ENCODE data around the gene SERPINE3. TPM values are rescaled to one million over a fixed set of nuclear protein-coding genes. Genes with fewer than 3 reads are reported as not detected.

Gene SERPINE3
- total RNA-seq, 1 experiment from 2014 or later, result not detected

DNA sequence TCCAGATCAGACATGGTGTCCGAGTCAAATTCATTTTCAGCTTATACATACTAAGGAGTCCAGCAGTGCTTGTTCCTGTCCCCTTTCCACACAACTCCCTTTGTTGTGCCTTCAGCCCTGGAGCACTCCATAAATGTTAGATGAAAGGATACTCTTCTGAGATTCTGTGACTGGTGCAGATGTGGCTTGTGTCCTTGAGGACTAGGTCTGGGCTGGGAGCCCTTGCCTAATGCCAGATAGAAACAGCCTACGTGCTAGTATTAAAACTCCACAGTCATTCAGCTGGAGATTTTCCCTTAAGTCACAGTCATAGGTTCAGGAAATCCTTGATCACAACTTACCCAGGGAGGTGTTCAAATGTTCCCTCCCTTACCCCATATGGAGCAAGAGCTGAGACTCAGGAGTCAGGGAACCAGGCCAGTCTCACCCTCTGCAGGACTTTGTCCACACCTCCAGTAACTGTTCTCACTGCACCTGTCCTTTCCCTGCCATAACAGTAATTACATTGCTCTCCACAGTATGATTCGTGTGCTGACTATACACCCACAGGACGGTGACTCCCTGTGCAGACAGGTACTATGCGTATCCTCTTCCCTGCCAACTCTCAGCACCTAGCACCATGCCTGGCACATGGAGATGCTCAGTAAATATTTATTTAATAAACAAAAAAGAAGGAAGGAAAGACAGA lies 15.5 kb upstream of the SERPINE3 start:
- Histone ChIP-seq H3K36me3 (no peaks in the 10 kb centered on the region), H3K9me3 (no peaks in the 10 kb centered on the region), H3K27me3 (no peaks in the 10 kb centered on the region), H3K4me3 (no peak overlapping the region)
- no peak for DNase-seq

DNA sequence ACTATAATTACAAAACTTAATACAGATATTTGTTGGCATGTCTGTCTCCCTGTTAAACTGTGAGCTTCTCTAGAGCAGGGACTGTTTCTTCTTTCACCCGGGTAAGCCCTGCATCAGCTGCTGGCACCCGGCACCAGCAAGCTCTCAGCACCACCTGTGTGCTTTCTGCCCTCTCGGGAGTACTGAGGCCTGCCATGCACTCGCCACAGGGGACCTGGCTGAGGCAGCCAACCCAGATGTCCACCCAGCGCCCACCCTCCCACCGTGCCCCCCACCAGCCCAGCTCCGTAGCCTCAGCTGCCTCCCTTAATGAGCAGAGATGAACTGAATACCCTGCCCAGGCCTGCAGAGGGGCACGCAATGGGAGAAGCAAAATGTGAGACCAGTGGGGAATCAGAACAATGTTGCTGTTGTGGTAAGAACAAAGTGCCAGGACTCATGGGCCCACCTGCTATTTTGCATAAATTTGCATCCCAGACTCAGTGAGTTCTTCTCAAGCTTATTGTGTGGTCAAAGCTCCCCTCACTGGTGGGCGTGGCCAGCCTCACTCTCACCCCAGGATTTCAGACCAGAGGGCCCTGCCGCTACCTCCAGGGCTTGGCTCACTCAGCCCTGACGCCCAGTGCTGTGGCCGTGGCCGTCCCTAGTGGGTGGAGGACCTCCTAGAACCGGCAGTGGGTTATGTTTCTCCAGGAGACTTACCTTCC lies 14.6 kb upstream of the SERPINE3 start:
- no peaks in the 10 kb centered on the region for H3K9me3 ChIP-seq
- H3K27me3 ChIP-seq, result no peaks in the 10 kb centered on the region
- H3K4me3 ChIP-seq, result no peak overlapping the region
- DNase-seq, result no peak
- no peaks in the 10 kb centered on the region for H3K36me3 ChIP-seq

DNA sequence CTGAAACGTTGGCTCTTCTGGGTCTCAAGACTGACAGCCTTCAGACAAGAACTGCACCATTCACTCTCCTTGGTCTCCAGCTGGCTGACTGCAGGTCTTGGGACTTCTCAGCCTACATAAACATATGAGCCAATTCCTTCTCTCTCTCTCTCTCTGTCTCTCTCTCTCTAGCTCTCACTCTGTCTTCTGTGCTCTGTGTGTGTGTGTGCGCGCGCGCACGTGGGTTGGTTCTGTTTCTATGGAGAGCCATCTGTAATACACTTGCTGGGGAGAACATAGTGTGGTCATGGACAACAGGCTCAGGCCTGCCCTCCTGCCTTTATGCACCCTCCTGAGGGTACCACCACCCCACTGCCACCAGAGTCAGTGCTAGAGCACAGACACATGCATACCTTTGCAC lies 13.7 kb upstream of the SERPINE3 start:
- no peaks in the 10 kb centered on the region for H3K36me3 ChIP-seq
- H3K4me3 ChIP-seq, result no peak overlapping the region
- H3K9me3 ChIP-seq, result no peaks in the 10 kb centered on the region
- no peaks in the 10 kb centered on the region for H3K27me3 ChIP-seq
- no peak for DNase-seq

DNA sequence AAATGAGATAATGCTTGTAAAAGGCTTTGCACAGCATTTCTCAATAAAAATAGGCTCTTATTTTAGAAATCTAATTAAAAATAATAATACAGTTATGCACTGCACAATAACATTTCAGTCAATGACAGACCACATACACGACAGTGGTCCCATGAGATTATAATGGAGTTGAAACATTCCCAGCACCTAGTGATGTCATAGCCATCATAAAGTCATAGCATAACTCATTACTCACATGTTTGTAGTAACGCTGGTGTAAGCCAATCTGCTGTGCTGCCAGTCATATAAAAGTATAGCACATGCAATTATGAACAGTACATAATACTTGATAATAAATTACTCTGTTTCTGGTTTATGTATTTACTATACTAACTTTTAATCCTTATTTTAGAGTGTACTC lies 12.7 kb upstream of the SERPINE3 start:
- Histone ChIP-seq H3K9me3 (no peaks in the 10 kb centered on the region), H3K27me3 (no peaks in the 10 kb centered on the region), H3K36me3 (no peaks in the 10 kb centered on the region), H3K4me3 (no peak overlapping the region)
- DNase-seq, result no peak

DNA sequence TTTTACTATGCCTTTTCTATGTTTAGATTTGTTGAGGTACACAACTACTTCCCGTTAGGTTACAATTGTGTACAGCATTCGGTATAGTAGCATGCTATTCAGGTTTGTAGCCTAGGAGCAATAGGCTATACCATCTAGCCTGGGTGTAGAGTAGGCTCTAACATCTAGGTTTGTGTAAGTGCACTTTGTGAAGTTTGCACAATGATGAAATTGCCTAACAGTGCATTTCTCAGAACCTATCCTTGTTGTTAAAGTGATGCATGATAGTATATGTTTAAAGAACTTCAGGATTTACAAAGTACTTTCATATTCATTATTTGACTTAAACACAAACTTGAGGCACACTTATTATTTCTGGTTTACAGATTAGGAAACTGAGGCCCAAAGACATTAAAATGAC lies 11.5 kb upstream of the SERPINE3 start:
- H3K9me3 ChIP-seq, result no peaks in the 10 kb centered on the region
- H3K4me3 ChIP-seq, result no peak overlapping the region
- no peaks in the 10 kb centered on the region for H3K36me3 ChIP-seq
- no peak for DNase-seq
- H3K27me3 ChIP-seq, result no peaks in the 10 kb centered on the region

DNA sequence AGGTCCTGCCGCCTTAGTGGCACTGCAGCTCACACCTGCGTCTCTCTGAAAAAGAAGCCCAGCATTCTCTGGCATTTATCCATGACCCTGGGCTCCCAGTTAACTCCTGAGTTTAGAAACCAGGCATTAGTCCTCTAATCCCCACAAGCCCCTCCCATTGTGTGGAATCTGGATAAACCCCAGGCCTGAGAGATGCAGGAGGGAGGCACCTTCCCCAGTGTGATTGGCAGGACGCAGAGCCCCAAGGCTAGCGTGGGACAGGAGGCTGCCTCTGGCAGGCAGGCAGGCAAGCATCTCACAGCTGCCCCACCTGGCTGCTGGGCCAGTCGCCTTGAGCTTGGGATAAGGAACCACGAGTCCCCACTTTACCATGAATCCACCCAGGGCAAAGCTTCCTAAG lies 11.0 kb upstream of the SERPINE3 start:
- H3K36me3 ChIP-seq, result no peaks in the 10 kb centered on the region
- no peaks in the 10 kb centered on the region for H3K27me3 ChIP-seq
- no peak overlapping the region for H3K4me3 ChIP-seq
- DNase-seq, result no peak
- no peaks in the 10 kb centered on the region for H3K9me3 ChIP-seq

DNA sequence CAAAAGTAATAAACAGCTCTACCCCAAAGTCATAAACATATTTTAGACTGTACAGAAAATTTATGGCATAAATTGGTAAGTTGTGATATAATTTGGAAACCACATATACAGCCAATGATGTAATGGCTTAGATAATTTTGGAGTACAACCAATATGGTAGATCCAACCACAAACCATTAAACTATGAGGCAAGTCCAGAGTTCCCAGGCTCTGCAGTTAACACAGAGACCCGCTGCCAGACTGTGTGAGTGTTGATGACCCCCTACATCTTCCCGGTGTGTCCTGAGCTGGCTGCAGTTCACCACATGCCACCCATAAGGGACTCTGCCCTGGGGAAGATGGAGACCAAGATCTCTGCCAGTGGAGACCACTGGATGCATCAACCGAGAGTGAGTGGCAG lies 9.9 kb upstream of the SERPINE3 start:
- H3K36me3 ChIP-seq, result no peaks in the 10 kb centered on the region
- no peaks in the 10 kb centered on the region for H3K27me3 ChIP-seq
- H3K9me3 ChIP-seq, result no peaks in the 10 kb centered on the region
- no peak overlapping the region for H3K4me3 ChIP-seq
- no peak for DNase-seq

DNA sequence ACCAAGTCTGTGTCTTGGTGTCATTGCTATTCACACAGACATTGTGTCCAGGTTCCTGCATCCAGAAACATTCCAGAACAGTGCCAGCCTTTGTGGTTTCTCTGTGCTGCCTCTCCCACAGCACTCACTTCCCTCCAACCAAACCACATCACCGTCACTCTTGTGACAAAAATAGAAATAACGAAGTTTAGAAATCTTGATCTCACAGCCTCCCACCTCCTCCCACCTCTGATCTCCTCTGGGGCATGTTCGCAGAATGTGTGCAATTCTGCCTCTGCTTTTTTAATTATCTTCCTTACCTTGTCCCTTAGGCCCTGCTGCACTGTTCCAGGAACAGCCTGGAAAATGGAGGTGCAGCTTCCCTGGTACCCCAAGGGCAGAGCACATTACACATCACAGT lies 8.7 kb upstream of the SERPINE3 start:
- no peak overlapping the region for H3K4me3 ChIP-seq
- no peak for DNase-seq
- no peaks in the 10 kb centered on the region for H3K27me3 ChIP-seq
- no peaks in the 10 kb centered on the region for H3K9me3 ChIP-seq
- H3K36me3 ChIP-seq, result no peaks in the 10 kb centered on the region

DNA sequence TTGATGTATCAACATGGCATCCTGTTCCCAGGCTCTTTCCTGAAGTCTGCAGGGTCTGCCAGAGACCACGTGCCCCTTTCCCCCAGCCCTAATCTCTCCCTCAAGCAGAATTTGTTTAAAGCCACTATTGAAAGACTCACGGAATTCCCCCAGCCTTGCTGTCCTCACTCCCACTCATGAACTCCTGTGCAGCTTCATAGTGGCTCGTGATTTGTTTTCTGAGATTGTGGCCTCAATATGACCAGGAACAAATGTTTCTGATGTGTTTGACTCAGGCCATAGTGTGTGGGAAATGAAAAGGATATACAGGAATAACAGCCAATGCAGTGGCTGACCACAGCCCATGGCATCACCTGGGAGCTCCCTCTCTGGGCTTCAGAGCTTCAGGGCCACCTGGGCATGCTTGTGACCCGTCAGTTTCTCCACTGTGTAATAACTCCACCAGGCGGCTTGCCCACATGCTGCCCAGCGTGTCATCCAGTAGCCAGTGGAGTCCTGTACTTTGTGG lies 8.1 kb upstream of the SERPINE3 start:
- no peaks in the 10 kb centered on the region for H3K36me3 ChIP-seq
- DNase-seq, result no peak
- no peak overlapping the region for H3K4me3 ChIP-seq
- H3K27me3 ChIP-seq, result no peaks in the 10 kb centered on the region
- H3K9me3 ChIP-seq, result no peaks in the 10 kb centered on the region

DNA sequence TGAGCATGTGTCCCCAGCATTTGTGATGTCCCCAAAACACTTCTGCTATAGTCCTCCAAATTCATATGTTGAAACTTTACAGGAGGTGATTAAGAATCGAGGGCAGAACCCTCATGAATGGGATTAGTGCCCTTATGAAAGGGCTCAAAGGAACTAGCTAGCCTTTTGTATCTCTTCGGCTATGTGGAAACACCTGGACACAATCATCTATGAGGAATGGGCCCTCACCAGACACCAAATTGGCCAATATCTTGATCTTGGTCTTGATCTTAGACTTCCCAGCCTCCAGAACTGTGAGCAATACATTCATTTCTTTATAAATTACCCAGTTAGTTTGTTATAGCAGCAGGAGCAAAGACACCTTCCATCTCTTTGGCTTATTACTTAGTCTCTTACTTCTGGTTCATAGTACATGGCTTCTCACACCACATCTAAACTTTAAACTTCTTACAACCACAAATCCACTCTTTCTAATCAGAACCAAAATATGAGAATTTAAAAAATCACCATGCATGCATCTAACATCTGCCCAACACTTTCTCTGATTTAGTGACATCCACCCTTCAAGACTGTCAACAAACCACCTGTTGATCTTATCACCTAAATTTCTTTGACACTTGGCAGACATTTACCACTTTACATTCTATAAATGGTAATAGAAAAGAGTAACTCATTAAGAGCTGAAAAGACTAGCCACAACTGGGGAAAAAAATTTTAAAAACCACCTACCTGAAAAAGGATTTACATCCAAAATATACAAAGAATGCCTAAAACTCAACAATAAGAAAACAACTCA lies 6.7 kb upstream of the SERPINE3 start:
- Histone ChIP-seq H3K36me3 (no peaks in the 10 kb centered on the region), H3K27me3 (no peaks in the 10 kb centered on the region), H3K4me3 (no peak overlapping the region), H3K9me3 (no peaks in the 10 kb centered on the region)
- DNase-seq, result no peak

DNA sequence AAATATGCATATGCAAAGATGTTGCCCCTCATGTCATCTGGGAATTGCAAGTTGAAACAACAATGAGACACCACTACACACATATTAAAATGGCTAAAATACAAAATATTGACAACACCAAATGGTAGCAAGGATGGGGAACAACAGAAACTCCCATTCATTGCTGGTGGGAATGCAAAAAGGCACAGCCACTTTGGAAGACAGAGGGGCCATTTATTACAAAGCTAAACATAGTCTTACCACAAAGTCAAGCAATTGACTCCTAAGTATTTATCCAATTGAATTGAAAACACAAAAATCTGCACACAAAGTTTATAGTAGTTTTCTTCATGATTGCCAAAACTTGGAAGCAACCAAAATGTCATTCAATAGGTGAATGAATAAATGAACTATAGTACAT lies 6.1 kb upstream of the SERPINE3 start:
- Histone ChIP-seq H3K36me3 (no peaks in the 10 kb centered on the region), H3K4me3 (no peak overlapping the region), H3K9me3 (no peaks in the 10 kb centered on the region), H3K27me3 (no peaks in the 10 kb centered on the region)
- no peak for DNase-seq

DNA sequence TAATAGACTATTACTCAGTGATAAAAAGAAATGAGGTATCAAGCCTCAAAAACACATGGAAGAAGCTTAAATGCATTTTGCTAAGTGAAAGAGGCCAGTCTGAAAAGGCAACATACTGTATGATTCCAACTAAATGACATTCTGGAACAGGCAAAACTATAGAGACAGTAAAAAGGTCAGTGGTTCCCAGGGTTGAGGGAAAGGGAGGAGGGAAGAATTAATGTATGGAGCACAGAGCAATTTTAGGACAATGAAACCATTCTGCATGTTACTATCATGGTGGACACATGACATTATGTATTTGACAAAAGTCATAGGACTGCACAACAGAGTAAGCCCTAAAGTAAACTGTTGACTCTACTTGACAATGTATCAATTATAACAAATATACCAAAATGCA lies 5.7 kb upstream of the SERPINE3 start:
- H3K4me3 ChIP-seq, result no peak overlapping the region
- no peak for DNase-seq
- H3K9me3 ChIP-seq, result no peaks in the 10 kb centered on the region
- no peaks in the 10 kb centered on the region for H3K36me3 ChIP-seq
- no peaks in the 10 kb centered on the region for H3K27me3 ChIP-seq

DNA sequence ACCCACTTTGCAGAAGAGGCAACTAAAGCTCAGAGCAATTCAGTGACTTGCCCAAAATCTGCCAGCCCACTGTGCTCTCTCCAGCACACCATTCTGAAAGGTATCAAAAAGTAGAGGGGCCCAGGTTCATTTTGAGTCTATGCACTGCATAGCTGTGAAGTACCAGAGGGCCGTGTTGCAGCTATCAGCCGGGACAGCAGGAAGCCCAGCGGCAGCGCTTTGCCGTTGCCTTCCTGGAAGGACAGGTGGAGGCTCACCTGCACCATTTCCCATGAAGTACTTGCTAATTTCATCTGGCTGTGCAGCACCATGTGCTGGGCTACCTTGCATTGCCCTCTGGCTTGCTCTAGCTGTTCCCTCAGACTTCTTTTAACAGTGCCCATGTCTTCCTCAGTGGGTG lies 2.7 kb upstream of the SERPINE3 start:
- H3K36me3 ChIP-seq, result no peaks in the 10 kb centered on the region
- no peaks in the 10 kb centered on the region for H3K9me3 ChIP-seq
- no peak overlapping the region for H3K4me3 ChIP-seq
- no peaks in the 10 kb centered on the region for H3K27me3 ChIP-seq
- DNase-seq, result no peak

DNA sequence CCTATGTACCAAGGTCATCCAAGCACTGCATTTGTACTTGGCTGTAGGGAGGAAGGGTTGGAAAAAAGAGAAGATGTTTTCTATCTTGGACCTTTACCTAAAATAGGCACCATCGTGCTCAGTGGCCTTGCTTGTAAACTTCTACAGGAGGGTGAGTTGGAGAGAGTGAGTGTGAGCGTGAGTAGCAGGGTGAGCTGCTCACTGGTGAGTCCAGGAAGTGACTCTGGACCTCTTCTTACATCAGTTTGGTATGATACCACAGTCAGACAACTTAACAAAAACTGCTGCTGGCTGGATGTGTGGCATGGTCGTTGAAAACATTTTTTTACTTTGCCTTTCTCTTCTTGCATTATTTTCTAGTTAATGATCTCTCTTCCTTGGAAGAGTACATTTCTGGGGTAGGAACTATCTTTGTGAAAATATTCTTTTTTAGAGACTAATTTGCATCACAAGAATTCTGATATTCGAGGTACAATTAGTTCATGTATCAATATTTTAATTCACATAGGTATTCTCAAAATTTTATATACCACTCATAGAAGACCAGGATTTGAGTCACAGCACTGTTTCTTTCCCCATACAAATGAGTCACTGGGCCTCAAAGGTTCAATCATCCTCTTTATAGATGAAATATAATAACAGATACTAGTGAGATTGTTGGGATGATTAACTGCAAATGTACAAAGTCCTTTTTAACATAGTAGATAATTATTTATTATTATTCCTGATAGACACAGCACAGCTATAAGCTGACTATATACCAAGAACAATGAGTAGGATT lies 651 bp downstream of the SERPINE3 start:
- Histone ChIP-seq H3K4me3 (no peak overlapping the region), H3K27me3 (no peaks in the 10 kb centered on the region)

DNA sequence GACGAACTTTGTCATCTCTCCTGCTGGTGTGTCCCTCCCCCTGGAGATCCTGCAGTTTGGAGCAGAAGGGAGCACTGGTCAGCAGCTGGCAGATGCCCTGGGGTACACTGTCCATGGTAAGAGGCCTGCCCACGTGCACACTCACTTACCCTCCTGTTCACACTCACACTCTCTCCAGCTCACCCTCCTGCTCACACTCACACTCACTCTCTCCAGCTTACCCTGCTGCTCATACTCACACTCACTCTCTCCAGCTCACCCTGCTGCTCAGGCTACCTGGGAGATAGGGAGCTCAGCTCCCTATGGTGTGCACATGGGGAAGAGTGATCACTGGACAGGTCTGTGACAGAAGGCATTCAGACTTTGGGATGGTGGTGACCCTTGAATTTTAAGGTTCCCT lies 1.7 kb downstream of the SERPINE3 start:
- H3K9me3 ChIP-seq, result no peaks in the 10 kb centered on the region
- H3K36me3 ChIP-seq, result no peaks in the 10 kb centered on the region
- H3K4me3 ChIP-seq, result no peak overlapping the region
- H3K27me3 ChIP-seq, result no peaks in the 10 kb centered on the region
- DNase-seq, result no peak

More for the DNA sequence above, 651 bp downstream of the SERPINE3 start:
- Histone ChIP-seq H3K36me3 (no peaks in the 10 kb centered on the region), H3K9me3 (no peaks in the 10 kb centered on the region)
- no peak for DNase-seq

DNA sequence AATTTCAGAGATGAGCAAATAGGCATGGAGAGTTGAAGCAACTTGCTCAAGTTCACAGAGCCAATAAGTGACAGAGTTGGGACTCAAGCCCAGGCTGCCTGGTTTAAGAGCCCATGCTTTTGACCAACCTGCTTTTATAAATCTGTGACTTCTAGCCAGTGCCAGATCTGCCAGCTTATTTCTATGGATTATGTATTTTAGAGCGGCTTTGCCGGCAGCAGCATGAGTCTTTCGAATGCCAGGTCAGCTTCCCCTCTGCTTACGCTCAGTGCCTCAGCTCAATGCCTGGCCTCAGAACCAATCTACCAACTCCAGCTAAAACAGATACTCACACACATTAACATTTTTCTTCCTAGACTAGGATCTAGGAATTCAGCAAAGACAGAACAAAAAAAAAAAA lies 2.3 kb downstream of the SERPINE3 start:
- Histone ChIP-seq H3K9me3 (no peaks in the 10 kb centered on the region), H3K27me3 (no peaks in the 10 kb centered on the region), H3K4me3 (no peak overlapping the region), H3K36me3 (no peaks in the 10 kb centered on the region)
- DNase-seq, result no peak

DNA sequence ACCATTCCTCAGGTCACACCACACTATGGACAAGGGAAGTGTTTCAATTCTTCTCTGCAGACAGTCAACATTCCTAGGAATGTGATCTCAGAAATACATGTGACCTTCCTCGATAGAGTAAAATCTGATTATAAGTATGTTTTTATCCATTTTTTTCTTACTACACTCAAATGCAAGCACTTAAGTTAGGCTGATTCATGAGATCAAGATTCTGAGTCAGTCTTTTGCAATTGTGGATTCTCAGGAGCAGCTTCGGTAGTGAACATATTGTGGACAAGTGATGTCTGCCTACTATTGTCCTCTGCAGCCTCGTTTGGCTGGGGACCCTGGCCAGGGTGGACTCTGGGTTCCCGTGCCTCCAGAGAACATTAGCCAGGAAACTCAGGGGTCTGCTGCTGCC lies 3.2 kb downstream of the SERPINE3 start:
- H3K27me3 ChIP-seq, result no peaks in the 10 kb centered on the region
- H3K36me3 ChIP-seq, result no peaks in the 10 kb centered on the region
- H3K4me3 ChIP-seq, result no peak overlapping the region
- DNase-seq, result no peak
- no peaks in the 10 kb centered on the region for H3K9me3 ChIP-seq
